ENCODE data around the gene AHCYL2. TPM values are rescaled to one million over a fixed set of nuclear protein-coding genes. Genes with fewer than 3 reads are reported as not detected.

The AHCYL2 gene
- total and polyA plus RNA-seq, 2 experiments from 2014 or later: 7.8 to 29.4 TPM

DNA sequence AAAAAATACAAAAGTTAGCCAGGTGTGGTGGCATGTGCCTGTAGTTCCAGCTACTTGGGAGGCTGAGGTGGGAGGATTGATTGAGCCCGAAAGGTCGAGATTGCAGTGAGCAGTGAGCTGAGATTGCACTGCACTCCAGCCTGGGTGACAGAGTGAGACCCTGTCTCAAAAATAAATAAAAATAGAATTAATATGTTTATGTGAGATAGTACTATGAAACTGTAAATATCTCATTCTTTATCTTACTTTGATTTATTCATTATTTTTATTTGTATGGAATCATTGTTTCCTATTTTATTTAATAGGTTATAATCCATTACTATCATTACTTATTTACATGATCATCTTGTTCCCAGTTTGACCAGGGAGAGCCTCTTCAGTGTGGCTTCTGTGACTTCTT lies 168.4 kb downstream of the AHCYL2 start:
- DNase-seq (ENCODE audit: low spot score): no peak
- Mint-ChIP-seq H3K27me3 (ENCODE audit: insufficient read depth, low read depth, poor library complexity) (no peaks in the 10 kb centered on the region), H3K4me1 (peaks cover 12% of the 10 kb centered on the region), H3K4me3 (no peak overlapping the region), H3K36me3 (ENCODE audit: low read depth) (no peaks in the 10 kb centered on the region), H3K27ac (no peak overlapping the region), H3K9me3 (no peaks in the 10 kb centered on the region)
- Histone ChIP-seq H2AFZ (no peak overlapping the region), H3K36me3 (ENCODE audit: insufficient read depth) (no peaks in the 10 kb centered on the region), H4K20me1 (replicated peaks; ENCODE audit: insufficient read depth) (no peaks in the 10 kb centered on the region), H3K4me1 (ENCODE audit: insufficient read depth) (peaks cover 5% of the 10 kb centered on the region; the same call in 1 of the 2 replicates), H3K27ac (ENCODE audit: low read depth) (no peak overlapping the region), H3K4me2 (no peak overlapping the region), H3K4me3 (no peak overlapping the region), H3K79me2 (replicated peaks; ENCODE audit: insufficient read depth) (no peaks in the 10 kb centered on the region), H3K27me3 (ENCODE audit: insufficient read depth) (no peaks in the 10 kb centered on the region), H3K9me2 (ENCODE audit: insufficient read depth) (no peaks in the 10 kb centered on the region), H3F3A (replicated peaks; ENCODE audit: low read depth) (no peaks in the 10 kb centered on the region)
- TF ChIP-seq EZH2phosphoT487 (IDR thresholded peaks at IDR 0.05; ENCODE audit: unreplicated experiment) (no peak), JUNB (IDR thresholded peaks at IDR 0.05; ENCODE audit: unreplicated experiment) (no peak), CREB1 (CRISPR knock-in tag; IDR thresholded peaks at IDR 0.05; ENCODE audit: low read depth) (no peak), NANOG (IDR thresholded peaks at IDR 0.05; ENCODE audit: borderline replicate concordance) (no peak), ZNF114 (CRISPR knock-in tag; IDR thresholded peaks at IDR 0.05) (no peak), ZNF331 (CRISPR knock-in tag; IDR thresholded peaks at IDR 0.05; ENCODE audit: low read depth) (no peak), POLR2AphosphoS5 (IDR thresholded peaks at IDR 0.05; ENCODE audit: low read depth) (no peak), EZH2 (IDR thresholded peaks at IDR 0.05; ENCODE audit: low read depth, unreplicated experiment) (no peak), STAT1 (IDR thresholded peaks at IDR 0.05; ENCODE audit: unreplicated experiment) (no peak)
- TF ChIP-seq, protein P1, sequence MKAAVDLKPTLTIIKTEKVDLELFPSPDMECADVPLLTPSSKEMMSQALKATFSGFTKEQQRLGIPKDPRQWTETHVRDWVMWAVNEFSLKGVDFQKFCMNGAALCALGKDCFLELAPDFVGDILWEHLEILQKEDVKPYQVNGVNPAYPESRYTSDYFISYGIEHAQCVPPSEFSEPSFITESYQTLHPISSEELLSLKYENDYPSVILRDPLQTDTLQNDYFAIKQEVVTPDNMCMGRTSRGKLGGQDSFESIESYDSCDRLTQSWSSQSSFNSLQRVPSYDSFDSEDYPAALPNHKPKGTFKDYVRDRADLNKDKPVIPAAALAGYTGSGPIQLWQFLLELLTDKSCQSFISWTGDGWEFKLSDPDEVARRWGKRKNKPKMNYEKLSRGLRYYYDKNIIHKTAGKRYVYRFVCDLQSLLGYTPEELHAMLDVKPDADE (IDR thresholded peaks at IDR 0.05): no peak
- TF ChIP-seq, protein P2, sequence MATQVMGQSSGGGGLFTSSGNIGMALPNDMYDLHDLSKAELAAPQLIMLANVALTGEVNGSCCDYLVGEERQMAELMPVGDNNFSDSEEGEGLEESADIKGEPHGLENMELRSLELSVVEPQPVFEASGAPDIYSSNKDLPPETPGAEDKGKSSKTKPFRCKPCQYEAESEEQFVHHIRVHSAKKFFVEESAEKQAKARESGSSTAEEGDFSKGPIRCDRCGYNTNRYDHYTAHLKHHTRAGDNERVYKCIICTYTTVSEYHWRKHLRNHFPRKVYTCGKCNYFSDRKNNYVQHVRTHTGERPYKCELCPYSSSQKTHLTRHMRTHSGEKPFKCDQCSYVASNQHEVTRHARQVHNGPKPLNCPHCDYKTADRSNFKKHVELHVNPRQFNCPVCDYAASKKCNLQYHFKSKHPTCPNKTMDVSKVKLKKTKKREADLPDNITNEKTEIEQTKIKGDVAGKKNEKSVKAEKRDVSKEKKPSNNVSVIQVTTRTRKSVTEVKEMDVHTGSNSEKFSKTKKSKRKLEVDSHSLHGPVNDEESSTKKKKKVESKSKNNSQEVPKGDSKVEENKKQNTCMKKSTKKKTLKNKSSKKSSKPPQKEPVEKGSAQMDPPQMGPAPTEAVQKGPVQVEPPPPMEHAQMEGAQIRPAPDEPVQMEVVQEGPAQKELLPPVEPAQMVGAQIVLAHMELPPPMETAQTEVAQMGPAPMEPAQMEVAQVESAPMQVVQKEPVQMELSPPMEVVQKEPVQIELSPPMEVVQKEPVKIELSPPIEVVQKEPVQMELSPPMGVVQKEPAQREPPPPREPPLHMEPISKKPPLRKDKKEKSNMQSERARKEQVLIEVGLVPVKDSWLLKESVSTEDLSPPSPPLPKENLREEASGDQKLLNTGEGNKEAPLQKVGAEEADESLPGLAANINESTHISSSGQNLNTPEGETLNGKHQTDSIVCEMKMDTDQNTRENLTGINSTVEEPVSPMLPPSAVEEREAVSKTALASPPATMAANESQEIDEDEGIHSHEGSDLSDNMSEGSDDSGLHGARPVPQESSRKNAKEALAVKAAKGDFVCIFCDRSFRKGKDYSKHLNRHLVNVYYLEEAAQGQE (IDR thresholded peaks at IDR 0.05; ENCODE audit: unreplicated experiment): no peak
- TF ChIP-seq, protein P3, sequence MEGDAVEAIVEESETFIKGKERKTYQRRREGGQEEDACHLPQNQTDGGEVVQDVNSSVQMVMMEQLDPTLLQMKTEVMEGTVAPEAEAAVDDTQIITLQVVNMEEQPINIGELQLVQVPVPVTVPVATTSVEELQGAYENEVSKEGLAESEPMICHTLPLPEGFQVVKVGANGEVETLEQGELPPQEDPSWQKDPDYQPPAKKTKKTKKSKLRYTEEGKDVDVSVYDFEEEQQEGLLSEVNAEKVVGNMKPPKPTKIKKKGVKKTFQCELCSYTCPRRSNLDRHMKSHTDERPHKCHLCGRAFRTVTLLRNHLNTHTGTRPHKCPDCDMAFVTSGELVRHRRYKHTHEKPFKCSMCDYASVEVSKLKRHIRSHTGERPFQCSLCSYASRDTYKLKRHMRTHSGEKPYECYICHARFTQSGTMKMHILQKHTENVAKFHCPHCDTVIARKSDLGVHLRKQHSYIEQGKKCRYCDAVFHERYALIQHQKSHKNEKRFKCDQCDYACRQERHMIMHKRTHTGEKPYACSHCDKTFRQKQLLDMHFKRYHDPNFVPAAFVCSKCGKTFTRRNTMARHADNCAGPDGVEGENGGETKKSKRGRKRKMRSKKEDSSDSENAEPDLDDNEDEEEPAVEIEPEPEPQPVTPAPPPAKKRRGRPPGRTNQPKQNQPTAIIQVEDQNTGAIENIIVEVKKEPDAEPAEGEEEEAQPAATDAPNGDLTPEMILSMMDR (conservative IDR thresholded peaks at IDR 0.05; ENCODE audit: low read depth in 2 of 2): no peak
- TF ChIP-seq, protein P4, sequence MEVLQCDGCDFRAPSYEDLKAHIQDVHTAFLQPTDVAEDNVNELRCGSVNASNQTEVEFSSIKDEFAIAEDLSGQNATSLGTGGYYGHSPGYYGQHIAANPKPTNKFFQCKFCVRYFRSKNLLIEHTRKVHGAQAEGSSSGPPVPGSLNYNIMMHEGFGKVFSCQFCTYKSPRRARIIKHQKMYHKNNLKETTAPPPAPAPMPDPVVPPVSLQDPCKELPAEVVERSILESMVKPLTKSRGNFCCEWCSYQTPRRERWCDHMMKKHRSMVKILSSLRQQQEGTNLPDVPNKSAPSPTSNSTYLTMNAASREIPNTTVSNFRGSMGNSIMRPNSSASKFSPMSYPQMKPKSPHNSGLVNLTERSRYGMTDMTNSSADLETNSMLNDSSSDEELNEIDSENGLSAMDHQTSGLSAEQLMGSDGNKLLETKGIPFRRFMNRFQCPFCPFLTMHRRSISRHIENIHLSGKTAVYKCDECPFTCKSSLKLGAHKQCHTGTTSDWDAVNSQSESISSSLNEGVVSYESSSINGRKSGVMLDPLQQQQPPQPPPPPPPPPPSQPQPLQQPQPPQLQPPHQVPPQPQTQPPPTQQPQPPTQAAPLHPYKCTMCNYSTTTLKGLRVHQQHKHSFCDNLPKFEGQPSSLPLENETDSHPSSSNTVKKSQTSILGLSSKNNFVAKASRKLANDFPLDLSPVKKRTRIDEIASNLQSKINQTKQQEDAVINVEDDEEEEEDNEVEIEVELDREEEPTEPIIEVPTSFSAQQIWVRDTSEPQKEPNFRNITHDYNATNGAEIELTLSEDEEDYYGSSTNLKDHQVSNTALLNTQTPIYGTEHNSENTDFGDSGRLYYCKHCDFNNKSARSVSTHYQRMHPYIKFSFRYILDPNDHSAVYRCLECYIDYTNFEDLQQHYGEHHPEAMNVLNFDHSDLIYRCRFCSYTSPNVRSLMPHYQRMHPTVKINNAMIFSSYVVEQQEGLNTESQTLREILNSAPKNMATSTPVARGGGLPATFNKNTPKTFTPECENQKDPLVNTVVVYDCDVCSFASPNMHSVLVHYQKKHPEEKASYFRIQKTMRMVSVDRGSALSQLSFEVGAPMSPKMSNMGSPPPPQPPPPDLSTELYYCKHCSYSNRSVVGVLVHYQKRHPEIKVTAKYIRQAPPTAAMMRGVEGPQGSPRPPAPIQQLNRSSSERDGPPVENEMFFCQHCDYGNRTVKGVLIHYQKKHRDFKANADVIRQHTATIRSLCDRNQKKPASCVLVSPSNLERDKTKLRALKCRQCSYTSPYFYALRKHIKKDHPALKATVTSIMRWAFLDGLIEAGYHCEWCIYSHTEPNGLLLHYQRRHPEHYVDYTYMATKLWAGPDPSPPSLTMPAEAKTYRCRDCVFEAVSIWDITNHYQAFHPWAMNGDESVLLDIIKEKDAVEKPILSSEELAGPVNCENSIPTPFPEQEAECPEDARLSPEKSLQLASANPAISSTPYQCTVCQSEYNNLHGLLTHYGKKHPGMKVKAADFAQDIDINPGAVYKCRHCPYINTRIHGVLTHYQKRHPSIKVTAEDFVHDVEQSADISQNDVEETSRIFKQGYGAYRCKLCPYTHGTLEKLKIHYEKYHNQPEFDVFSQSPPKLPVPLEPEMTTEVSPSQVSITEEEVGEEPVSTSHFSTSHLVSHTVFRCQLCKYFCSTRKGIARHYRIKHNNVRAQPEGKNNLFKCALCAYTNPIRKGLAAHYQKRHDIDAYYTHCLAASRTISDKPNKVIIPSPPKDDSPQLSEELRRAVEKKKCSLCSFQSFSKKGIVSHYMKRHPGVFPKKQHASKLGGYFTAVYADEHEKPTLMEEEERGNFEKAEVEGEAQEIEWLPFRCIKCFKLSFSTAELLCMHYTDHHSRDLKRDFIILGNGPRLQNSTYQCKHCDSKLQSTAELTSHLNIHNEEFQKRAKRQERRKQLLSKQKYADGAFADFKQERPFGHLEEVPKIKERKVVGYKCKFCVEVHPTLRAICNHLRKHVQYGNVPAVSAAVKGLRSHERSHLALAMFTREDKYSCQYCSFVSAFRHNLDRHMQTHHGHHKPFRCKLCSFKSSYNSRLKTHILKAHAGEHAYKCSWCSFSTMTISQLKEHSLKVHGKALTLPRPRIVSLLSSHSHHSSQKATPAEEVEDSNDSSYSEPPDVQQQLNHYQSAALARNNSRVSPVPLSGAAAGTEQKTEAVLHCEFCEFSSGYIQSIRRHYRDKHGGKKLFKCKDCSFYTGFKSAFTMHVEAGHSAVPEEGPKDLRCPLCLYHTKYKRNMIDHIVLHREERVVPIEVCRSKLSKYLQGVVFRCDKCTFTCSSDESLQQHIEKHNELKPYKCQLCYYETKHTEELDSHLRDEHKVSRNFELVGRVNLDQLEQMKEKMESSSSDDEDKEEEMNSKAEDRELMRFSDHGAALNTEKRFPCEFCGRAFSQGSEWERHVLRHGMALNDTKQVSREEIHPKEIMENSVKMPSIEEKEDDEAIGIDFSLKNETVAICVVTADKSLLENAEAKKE (CRISPR knock-in tag; IDR thresholded peaks at IDR 0.05): no peak
- no peak for ATAC-seq

Measured in GM23338 (cell line).